Measurements from ENCODE around the gene NEU1.

GRCh38 chr6:31898383-31899011 lies 35.9 kb upstream of the NEU1 start:
- TF ChIP-seq, protein P1, sequence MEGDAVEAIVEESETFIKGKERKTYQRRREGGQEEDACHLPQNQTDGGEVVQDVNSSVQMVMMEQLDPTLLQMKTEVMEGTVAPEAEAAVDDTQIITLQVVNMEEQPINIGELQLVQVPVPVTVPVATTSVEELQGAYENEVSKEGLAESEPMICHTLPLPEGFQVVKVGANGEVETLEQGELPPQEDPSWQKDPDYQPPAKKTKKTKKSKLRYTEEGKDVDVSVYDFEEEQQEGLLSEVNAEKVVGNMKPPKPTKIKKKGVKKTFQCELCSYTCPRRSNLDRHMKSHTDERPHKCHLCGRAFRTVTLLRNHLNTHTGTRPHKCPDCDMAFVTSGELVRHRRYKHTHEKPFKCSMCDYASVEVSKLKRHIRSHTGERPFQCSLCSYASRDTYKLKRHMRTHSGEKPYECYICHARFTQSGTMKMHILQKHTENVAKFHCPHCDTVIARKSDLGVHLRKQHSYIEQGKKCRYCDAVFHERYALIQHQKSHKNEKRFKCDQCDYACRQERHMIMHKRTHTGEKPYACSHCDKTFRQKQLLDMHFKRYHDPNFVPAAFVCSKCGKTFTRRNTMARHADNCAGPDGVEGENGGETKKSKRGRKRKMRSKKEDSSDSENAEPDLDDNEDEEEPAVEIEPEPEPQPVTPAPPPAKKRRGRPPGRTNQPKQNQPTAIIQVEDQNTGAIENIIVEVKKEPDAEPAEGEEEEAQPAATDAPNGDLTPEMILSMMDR (IDR thresholded peaks at IDR 0.05), result no peak
- no peak for TF ChIP-seq NR1H2 (CRISPR knock-in tag; IDR thresholded peaks at IDR 0.05)
- TF ChIP-seq NR2C2 (CRISPR knock-in tag; IDR thresholded peaks at IDR 0.05), result no peak
- TF ChIP-seq, protein P2, sequence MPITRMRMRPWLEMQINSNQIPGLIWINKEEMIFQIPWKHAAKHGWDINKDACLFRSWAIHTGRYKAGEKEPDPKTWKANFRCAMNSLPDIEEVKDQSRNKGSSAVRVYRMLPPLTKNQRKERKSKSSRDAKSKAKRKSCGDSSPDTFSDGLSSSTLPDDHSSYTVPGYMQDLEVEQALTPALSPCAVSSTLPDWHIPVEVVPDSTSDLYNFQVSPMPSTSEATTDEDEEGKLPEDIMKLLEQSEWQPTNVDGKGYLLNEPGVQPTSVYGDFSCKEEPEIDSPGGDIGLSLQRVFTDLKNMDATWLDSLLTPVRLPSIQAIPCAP (CRISPR knock-in tag; IDR thresholded peaks at IDR 0.05), result no peak
- no peak for TF ChIP-seq TP53 (CRISPR knock-in tag; IDR thresholded peaks at IDR 0.05)
- TF ChIP-seq JUN (CRISPR knock-in tag; IDR thresholded peaks at IDR 0.05), result no peak
- TF ChIP-seq FOXP1 (CRISPR knock-in tag; IDR thresholded peaks at IDR 0.05; ENCODE audit: borderline replicate concordance), result no peak
- no peak for TF ChIP-seq RELA (CRISPR knock-in tag; IDR thresholded peaks at IDR 0.05; ENCODE audit: borderline replicate concordance)
- no peak for TF ChIP-seq ZNF138 (CRISPR knock-in tag; conservative IDR thresholded peaks at IDR 0.05)
- no peak for TF ChIP-seq IRF2 (CRISPR knock-in tag; IDR thresholded peaks at IDR 0.05; ENCODE audit: borderline replicate concordance, low read depth)
- TF ChIP-seq, protein P3, sequence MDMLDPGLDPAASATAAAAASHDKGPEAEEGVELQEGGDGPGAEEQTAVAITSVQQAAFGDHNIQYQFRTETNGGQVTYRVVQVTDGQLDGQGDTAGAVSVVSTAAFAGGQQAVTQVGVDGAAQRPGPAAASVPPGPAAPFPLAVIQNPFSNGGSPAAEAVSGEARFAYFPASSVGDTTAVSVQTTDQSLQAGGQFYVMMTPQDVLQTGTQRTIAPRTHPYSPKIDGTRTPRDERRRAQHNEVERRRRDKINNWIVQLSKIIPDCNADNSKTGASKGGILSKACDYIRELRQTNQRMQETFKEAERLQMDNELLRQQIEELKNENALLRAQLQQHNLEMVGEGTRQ (CRISPR knock-in tag; IDR thresholded peaks at IDR 0.05), result no peak
- TF ChIP-seq, protein P4, sequence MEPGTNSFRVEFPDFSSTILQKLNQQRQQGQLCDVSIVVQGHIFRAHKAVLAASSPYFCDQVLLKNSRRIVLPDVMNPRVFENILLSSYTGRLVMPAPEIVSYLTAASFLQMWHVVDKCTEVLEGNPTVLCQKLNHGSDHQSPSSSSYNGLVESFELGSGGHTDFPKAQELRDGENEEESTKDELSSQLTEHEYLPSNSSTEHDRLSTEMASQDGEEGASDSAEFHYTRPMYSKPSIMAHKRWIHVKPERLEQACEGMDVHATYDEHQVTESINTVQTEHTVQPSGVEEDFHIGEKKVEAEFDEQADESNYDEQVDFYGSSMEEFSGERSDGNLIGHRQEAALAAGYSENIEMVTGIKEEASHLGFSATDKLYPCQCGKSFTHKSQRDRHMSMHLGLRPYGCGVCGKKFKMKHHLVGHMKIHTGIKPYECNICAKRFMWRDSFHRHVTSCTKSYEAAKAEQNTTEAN (CRISPR knock-in tag; IDR thresholded peaks at IDR 0.05), result no peak
- no peak for TF ChIP-seq CBFB (CRISPR knock-in tag; IDR thresholded peaks at IDR 0.05; ENCODE audit: low read depth)
- no peak for TF ChIP-seq NFYB (CRISPR knock-in tag; conservative IDR thresholded peaks at IDR 0.05; ENCODE audit: low read depth)
